ENCODE results near the gene GGPS1. TPM values are rescaled to one million over a fixed set of nuclear protein-coding genes. Genes with fewer than 3 reads are reported as not detected.

The GGPS1 gene
- total RNA-seq, 1 donor = 22.4 TPM

DNA sequence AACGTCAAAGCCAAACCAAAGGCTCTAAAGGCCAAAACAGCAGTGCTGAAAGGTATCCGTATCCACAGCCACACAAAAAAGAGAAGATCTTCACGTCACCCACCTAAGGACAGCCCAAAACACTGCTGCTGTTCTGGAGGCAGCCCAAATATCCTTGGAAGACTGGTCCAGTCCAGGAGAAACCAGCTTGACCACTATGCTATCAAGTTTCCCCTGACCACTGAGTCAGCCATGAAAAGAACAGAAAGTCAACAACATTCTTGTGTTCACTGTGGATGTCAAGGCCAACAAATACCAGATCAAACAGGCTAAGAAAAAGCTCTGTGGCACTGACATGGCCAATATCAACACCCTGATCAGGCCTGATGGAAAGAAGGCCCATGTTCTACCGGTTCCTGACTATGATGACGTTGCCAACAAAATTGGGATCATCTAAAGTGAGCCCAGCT lies 32.4 kb upstream of the GGPS1 start:
- TF ChIP-seq, protein P1, sequence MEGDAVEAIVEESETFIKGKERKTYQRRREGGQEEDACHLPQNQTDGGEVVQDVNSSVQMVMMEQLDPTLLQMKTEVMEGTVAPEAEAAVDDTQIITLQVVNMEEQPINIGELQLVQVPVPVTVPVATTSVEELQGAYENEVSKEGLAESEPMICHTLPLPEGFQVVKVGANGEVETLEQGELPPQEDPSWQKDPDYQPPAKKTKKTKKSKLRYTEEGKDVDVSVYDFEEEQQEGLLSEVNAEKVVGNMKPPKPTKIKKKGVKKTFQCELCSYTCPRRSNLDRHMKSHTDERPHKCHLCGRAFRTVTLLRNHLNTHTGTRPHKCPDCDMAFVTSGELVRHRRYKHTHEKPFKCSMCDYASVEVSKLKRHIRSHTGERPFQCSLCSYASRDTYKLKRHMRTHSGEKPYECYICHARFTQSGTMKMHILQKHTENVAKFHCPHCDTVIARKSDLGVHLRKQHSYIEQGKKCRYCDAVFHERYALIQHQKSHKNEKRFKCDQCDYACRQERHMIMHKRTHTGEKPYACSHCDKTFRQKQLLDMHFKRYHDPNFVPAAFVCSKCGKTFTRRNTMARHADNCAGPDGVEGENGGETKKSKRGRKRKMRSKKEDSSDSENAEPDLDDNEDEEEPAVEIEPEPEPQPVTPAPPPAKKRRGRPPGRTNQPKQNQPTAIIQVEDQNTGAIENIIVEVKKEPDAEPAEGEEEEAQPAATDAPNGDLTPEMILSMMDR (IDR thresholded peaks at IDR 0.05; ENCODE audit: extremely low read depth, low read depth, low read length) = no peak
- Histone ChIP-seq H3K4me3 (ENCODE audit: insufficient read depth, low read length) (no peak overlapping the region), H4K20me1 (ENCODE audit: insufficient read depth, low read length) (peaks cover 55% of the 10 kb centered on the region), H3K4me1 (ENCODE audit: insufficient read depth, low read length) (peaks cover 14% of the 10 kb centered on the region), H3K79me2 (ENCODE audit: insufficient read depth, low read length) (peaks cover 88% of the 10 kb centered on the region), H2AFZ (ENCODE audit: low read length) (no peak overlapping the region), H3K36me3 (ENCODE audit: insufficient read depth, low read length) (no peaks in the 10 kb centered on the region), H3K4me2 (ENCODE audit: insufficient read depth, low read length) (peak overlapping the region; percentile 66), H3K27ac (ENCODE audit: low read depth, low read length) (peak overlapping the region; percentile 80), H3K9me3 (ENCODE audit: low read depth, low read length) (no peaks in the 10 kb centered on the region), H3K27me3 (ENCODE audit: insufficient read depth, low read length) (no peaks in the 10 kb centered on the region)
- DNase-seq (ENCODE audit: insufficient read length, low spot score, missing footprints) = peak; percentile 87

GRCh38 chr1:235296729-235297128 lies 31.6 kb upstream of the GGPS1 start:
- no peak for DNase-seq (ENCODE audit: insufficient read length, low spot score, missing footprints)
- Histone ChIP-seq H3K27me3 (ENCODE audit: insufficient read depth, low read length) (no peaks in the 10 kb centered on the region), H3K9me3 (ENCODE audit: low read depth, low read length) (no peaks in the 10 kb centered on the region), H3K79me2 (ENCODE audit: insufficient read depth, low read length) (peaks cover 89% of the 10 kb centered on the region), H3K36me3 (ENCODE audit: insufficient read depth, low read length) (no peaks in the 10 kb centered on the region), H3K27ac (ENCODE audit: low read depth, low read length) (peak overlapping the region; percentile 80), H4K20me1 (ENCODE audit: insufficient read depth, low read length) (peaks cover 55% of the 10 kb centered on the region), H3K4me1 (ENCODE audit: insufficient read depth, low read length) (peaks cover 14% of the 10 kb centered on the region), H2AFZ (ENCODE audit: low read length) (no peak overlapping the region), H3K4me2 (ENCODE audit: insufficient read depth, low read length) (no peak overlapping the region), H3K4me3 (ENCODE audit: insufficient read depth, low read length) (no peak overlapping the region)
- TF ChIP-seq, protein P1 (IDR thresholded peaks at IDR 0.05; ENCODE audit: extremely low read depth, low read depth, low read length) = no peak

DNA sequence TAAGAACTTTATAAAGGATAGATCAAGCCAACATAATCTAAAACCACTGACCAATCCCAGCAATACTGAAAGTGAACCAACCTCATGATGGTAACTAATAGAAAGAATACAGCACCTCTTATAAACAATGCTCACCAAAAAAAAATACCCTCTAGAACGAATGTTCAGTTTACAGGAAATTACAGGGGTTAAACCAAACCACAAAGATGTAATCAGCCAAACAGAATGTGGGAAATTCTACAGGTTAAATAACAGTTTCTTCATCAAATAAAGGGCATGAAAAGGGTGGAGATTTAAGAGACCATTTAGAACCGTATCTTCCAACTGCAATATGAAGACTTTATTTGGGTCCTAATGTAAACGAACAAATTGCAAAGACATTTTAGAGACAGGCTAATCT lies 30.8 kb upstream of the GGPS1 start:
- no peak for DNase-seq (ENCODE audit: insufficient read length, low spot score, missing footprints)
- Histone ChIP-seq H3K27ac (ENCODE audit: low read depth, low read length) (no peak overlapping the region), H3K4me2 (ENCODE audit: insufficient read depth, low read length) (no peak overlapping the region), H3K4me3 (ENCODE audit: insufficient read depth, low read length) (no peak overlapping the region), H3K27me3 (ENCODE audit: insufficient read depth, low read length) (no peaks in the 10 kb centered on the region), H3K79me2 (ENCODE audit: insufficient read depth, low read length) (peaks cover 90% of the 10 kb centered on the region), H3K9me3 (ENCODE audit: low read depth, low read length) (no peaks in the 10 kb centered on the region), H4K20me1 (ENCODE audit: insufficient read depth, low read length) (peaks cover 52% of the 10 kb centered on the region), H3K4me1 (ENCODE audit: insufficient read depth, low read length) (peaks cover 14% of the 10 kb centered on the region), H3K36me3 (ENCODE audit: insufficient read depth, low read length) (no peaks in the 10 kb centered on the region), H2AFZ (ENCODE audit: low read length) (no peak overlapping the region)
- TF ChIP-seq, protein P1 (IDR thresholded peaks at IDR 0.05; ENCODE audit: extremely low read depth, low read depth, low read length) = no peak

- Histone ChIP-seq H3K36me3 (ENCODE audit: insufficient read depth, low read length) (no peaks in the 10 kb centered on the region), H3K9me3 (ENCODE audit: low read depth, low read length) (no peaks in the 10 kb centered on the region), H3K27ac (ENCODE audit: low read depth, low read length) (no peak overlapping the region), H3K4me3 (ENCODE audit: insufficient read depth, low read length) (no peak overlapping the region), H4K20me1 (ENCODE audit: insufficient read depth, low read length) (peaks cover 49% of the 10 kb centered on the region), H3K79me2 (ENCODE audit: insufficient read depth, low read length) (peaks cover 89% of the 10 kb centered on the region), H2AFZ (ENCODE audit: low read length) (no peak overlapping the region), H3K27me3 (ENCODE audit: insufficient read depth, low read length) (no peaks in the 10 kb centered on the region), H3K4me2 (ENCODE audit: insufficient read depth, low read length) (no peak overlapping the region), H3K4me1 (ENCODE audit: insufficient read depth, low read length) (peaks cover 14% of the 10 kb centered on the region)
- TF ChIP-seq, protein P1 (IDR thresholded peaks at IDR 0.05; ENCODE audit: extremely low read depth, low read depth, low read length) = no peak
- DNase-seq (ENCODE audit: insufficient read length, low spot score, missing footprints) = no peak
These were observed 29.6 kb upstream of the GGPS1 start for GRCh38 chr1:235298758-235299157.

All from osteoblast (primary cell).